SK-N-SH treated with all-trans-retinoic acid at 6 μM for 48 hours (cell line): ENCODE measurements around the gene ESYT1.
A peak's percentile ranks its signal among the peaks of the same experiment; 100 is the strongest.

ENCODE experiments used
- ATAC-seq: fragments of 200-7000 bp; cut with Tn5 transposase; 3 replicates; pipeline ENCODE4 v1.9.1; 2020; ENCODE audit warnings: mild to moderate bottlenecking, moderate library complexity
- BACH2 ChIP-seq: fragments of 250-450 bp; sonication (Bioruptor Pico); IDR thresholded peaks from 2 replicates; pipeline ENCODE4 v1.9.0; 2021; ENCODE audit warnings: mild to moderate bottlenecking, borderline replicate concordance
- ESRRG ChIP-seq: fragments of 250-450 bp; sonication (Bioruptor Pico); IDR thresholded peaks from 2 replicates; pipeline ENCODE4 v1.6.1; 2021; ENCODE audit warnings: mild to moderate bottlenecking
- GLIS3 ChIP-seq: fragments of 250-450 bp; sonication (Bioruptor Pico); IDR thresholded peaks from 2 replicates; pipeline ENCODE4 v1.5.0; 2020; ENCODE audit warnings: mild to moderate bottlenecking, moderate library complexity
- ISL1 ChIP-seq: fragments of 250-450 bp; sonication (Bioruptor Pico); IDR thresholded peaks from 2 replicates; pipeline ENCODE4 v2.1.2; 2022; ENCODE audit warnings: mild to moderate bottlenecking, moderate library complexity
- OSR1 ChIP-seq: fragments of 250-450 bp; sonication (Bioruptor Pico); IDR thresholded peaks from 2 replicates; pipeline ENCODE4 v1.8.0; 2022; ENCODE audit warnings: moderate library complexity, mild to moderate bottlenecking, inconsistent platforms
- PPARA ChIP-seq: fragments of 250-450 bp; sonication (Bioruptor Pico); IDR thresholded peaks from 2 replicates; pipeline ENCODE4 v1.5.0; 2020; ENCODE audit warnings: mild to moderate bottlenecking, borderline replicate concordance
- RARB ChIP-seq: fragments of 250-450 bp; sonication (Bioruptor Pico); IDR thresholded peaks from 2 replicates; pipeline ENCODE4 v1.8.0; 2021; ENCODE audit warnings: mild to moderate bottlenecking, moderate library complexity
- SNAI2 ChIP-seq: fragments of 250-450 bp; sonication (Bioruptor Pico); IDR thresholded peaks from 2 replicates; pipeline ENCODE4 v1.5.0; 2020; ENCODE audit warnings: mild to moderate bottlenecking, moderate library complexity
- TOX ChIP-seq: fragments of 250-450 bp; sonication (Bioruptor Pico); IDR thresholded peaks from 2 replicates; pipeline ENCODE4 v1.8.0; 2021; ENCODE audit warnings: mild to moderate bottlenecking, moderate library complexity, borderline replicate concordance
- ZFP30 ChIP-seq: fragments of 450-650 bp; formaldehyde crosslinking; IDR thresholded peaks from 2 replicates; pipeline ENCODE4 v1.5.0; 2022; ENCODE audit warnings: mild to moderate bottlenecking, moderate library complexity
- TF ChIP-seq, protein P1 (sequence below): fragments of 250-450 bp; sonication (Bioruptor Pico); IDR thresholded peaks from 2 replicates; pipeline ENCODE4 v1.8.0; 2021; ENCODE audit warnings: low read depth, mild to moderate bottlenecking, moderate library complexity, borderline replicate concordance
- TF ChIP-seq, protein P2 (sequence below): fragments of 250-450 bp; sonication (Bioruptor Pico); IDR thresholded peaks from 2 replicates; pipeline ENCODE4 v1.5.1; 2020; ENCODE audit warnings: low read depth, mild to moderate bottlenecking, moderate library complexity
- TF ChIP-seq, protein P3 (sequence below): fragments of 250-450 bp; sonication (Bioruptor Pico); IDR thresholded peaks from 2 replicates; pipeline ENCODE4 v1.8.0; 2020; ENCODE audit warnings: mild to moderate bottlenecking, moderate library complexity, borderline replicate concordance
- TF ChIP-seq, protein P4 (sequence below): fragments of 250-450 bp; sonication (Bioruptor Pico); IDR thresholded peaks from 2 replicates; pipeline ENCODE4 v1.5.1; 2021; ENCODE audit warnings: mild to moderate bottlenecking, moderate library complexity
- TF ChIP-seq, protein P5 (sequence below): fragments of 250-450 bp; sonication (Bioruptor Pico); IDR thresholded peaks from 2 replicates; pipeline ENCODE4 v1.5.0; 2020; ENCODE audit warnings: mild to moderate bottlenecking, moderate library complexity

The ESYT1 gene, protein sequence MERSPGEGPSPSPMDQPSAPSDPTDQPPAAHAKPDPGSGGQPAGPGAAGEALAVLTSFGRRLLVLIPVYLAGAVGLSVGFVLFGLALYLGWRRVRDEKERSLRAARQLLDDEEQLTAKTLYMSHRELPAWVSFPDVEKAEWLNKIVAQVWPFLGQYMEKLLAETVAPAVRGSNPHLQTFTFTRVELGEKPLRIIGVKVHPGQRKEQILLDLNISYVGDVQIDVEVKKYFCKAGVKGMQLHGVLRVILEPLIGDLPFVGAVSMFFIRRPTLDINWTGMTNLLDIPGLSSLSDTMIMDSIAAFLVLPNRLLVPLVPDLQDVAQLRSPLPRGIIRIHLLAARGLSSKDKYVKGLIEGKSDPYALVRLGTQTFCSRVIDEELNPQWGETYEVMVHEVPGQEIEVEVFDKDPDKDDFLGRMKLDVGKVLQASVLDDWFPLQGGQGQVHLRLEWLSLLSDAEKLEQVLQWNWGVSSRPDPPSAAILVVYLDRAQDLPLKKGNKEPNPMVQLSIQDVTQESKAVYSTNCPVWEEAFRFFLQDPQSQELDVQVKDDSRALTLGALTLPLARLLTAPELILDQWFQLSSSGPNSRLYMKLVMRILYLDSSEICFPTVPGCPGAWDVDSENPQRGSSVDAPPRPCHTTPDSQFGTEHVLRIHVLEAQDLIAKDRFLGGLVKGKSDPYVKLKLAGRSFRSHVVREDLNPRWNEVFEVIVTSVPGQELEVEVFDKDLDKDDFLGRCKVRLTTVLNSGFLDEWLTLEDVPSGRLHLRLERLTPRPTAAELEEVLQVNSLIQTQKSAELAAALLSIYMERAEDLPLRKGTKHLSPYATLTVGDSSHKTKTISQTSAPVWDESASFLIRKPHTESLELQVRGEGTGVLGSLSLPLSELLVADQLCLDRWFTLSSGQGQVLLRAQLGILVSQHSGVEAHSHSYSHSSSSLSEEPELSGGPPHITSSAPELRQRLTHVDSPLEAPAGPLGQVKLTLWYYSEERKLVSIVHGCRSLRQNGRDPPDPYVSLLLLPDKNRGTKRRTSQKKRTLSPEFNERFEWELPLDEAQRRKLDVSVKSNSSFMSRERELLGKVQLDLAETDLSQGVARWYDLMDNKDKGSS

DNA sequence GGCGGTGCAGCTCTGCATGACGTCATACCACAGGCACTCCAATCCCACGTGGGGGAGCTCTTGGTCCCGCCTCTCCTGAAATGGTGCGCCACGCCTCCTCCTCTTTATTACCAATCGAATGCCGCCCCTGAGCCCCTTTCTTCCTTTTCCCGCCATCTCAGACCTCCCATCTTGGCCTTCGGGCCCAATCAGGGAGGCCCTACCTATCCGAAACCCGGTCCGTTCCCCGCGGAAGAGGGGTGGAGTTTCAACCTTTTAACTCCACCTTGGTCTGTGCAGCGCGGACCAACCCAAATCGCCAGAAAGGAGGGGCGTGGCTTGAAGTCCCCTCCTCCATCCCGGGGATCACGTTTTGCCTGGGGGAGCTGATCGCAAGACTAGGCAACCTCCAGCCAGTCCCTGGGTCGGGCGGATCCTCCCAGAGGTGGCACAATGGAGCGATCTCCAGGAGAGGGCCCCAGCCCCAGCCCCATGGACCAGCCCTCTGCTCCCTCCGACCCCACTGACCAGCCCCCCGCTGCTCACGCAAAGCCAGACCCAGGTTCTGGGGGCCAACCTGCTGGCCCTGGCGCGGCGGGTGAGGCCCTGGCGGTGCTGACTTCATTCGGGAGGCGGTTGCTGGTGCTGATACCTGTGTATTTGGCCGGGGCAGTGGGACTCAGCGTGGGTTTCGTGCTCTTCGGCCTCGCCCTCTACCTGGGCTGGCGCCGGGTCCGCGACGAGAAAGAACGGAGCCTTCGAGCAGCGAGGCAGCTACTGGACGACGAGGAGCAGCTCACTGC is at the start of gene ESYT1:
ESYT1 (plus strand) TSS at position 380 of the 782 bp plus-strand sequence; CDS start at position 433, 53 bp downstream.
- TF ChIP-seq TOX (CRISPR knock-in tag) (no peak), PPARA (CRISPR knock-in tag) (peak; percentile 94), BACH2 (peak; percentile 63; the same call in 1 of the 2 replicates)
- TF ChIP-seq, protein P1, sequence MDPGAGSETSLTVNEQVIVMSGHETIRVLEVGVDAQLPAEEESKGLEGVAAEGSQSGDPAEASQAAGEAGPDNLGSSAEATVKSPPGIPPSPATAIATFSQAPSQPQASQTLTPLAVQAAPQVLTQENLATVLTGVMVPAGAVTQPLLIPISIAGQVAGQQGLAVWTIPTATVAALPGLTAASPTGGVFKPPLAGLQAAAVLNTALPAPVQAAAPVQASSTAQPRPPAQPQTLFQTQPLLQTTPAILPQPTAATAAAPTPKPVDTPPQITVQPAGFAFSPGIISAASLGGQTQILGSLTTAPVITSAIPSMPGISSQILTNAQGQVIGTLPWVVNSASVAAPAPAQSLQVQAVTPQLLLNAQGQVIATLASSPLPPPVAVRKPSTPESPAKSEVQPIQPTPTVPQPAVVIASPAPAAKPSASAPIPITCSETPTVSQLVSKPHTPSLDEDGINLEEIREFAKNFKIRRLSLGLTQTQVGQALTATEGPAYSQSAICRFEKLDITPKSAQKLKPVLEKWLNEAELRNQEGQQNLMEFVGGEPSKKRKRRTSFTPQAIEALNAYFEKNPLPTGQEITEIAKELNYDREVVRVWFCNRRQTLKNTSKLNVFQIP (CRISPR knock-in tag): no peak
- TF ChIP-seq, protein P2, sequence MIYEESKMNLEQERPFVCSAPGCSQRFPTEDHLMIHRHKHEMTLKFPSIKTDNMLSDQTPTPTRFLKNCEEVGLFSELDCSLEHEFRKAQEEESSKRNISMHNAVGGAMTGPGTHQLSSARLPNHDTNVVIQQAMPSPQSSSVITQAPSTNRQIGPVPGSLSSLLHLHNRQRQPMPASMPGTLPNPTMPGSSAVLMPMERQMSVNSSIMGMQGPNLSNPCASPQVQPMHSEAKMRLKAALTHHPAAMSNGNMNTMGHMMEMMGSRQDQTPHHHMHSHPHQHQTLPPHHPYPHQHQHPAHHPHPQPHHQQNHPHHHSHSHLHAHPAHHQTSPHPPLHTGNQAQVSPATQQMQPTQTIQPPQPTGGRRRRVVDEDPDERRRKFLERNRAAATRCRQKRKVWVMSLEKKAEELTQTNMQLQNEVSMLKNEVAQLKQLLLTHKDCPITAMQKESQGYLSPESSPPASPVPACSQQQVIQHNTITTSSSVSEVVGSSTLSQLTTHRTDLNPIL: 0 out of 2 replicates have a peak, but pooled peaks have one; percentile 75
- ATAC-seq: peak; percentile 91

DNA sequence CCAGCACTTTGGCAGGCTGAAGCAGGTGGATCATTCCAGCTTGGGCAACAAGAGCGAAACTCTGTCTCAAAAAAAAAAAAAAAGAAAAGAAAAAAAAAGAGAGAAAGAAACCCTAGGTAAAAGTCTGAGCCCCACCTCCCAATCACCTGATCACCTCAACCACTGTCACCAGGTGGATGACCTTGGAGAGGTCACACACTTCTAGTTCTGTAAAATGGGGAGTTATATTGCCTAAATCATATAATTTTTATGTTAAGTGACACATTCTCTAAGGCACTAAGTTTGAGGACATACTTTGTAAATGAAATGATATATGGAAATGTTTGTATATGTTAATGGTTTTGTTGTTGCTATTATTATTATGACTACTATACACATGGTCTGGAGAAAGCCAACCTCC is 49.6 kb upstream of the ESYT1 start:
- TF ChIP-seq ZFP30 (no peak), SNAI2 (CRISPR knock-in tag) (no peak), ISL1 (CRISPR knock-in tag) (no peak), RARB (CRISPR knock-in tag) (no peak), GLIS3 (no peak), ESRRG (CRISPR knock-in tag) (no peak), BACH2 (no peak)
- TF ChIP-seq, protein P3, sequence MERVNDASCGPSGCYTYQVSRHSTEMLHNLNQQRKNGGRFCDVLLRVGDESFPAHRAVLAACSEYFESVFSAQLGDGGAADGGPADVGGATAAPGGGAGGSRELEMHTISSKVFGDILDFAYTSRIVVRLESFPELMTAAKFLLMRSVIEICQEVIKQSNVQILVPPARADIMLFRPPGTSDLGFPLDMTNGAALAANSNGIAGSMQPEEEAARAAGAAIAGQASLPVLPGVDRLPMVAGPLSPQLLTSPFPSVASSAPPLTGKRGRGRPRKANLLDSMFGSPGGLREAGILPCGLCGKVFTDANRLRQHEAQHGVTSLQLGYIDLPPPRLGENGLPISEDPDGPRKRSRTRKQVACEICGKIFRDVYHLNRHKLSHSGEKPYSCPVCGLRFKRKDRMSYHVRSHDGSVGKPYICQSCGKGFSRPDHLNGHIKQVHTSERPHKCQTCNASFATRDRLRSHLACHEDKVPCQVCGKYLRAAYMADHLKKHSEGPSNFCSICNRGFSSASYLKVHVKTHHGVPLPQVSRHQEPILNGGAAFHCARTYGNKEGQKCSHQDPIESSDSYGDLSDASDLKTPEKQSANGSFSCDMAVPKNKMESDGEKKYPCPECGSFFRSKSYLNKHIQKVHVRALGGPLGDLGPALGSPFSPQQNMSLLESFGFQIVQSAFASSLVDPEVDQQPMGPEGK (CRISPR knock-in tag): no peak
- TF ChIP-seq, protein P2: no peak
- TF ChIP-seq, protein P4, sequence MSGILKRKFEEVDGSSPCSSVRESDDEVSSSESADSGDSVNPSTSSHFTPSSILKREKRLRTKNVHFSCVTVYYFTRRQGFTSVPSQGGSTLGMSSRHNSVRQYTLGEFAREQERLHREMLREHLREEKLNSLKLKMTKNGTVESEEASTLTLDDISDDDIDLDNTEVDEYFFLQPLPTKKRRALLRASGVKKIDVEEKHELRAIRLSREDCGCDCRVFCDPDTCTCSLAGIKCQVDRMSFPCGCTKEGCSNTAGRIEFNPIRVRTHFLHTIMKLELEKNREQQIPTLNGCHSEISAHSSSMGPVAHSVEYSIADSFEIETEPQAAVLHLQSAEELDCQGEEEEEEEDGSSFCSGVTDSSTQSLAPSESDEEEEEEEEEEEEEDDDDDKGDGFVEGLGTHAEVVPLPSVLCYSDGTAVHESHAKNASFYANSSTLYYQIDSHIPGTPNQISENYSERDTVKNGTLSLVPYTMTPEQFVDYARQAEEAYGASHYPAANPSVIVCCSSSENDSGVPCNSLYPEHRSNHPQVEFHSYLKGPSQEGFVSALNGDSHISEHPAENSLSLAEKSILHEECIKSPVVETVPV: no peak
- TF ChIP-seq, protein P1 (CRISPR knock-in tag): no peak
- ATAC-seq: no peak

DNA sequence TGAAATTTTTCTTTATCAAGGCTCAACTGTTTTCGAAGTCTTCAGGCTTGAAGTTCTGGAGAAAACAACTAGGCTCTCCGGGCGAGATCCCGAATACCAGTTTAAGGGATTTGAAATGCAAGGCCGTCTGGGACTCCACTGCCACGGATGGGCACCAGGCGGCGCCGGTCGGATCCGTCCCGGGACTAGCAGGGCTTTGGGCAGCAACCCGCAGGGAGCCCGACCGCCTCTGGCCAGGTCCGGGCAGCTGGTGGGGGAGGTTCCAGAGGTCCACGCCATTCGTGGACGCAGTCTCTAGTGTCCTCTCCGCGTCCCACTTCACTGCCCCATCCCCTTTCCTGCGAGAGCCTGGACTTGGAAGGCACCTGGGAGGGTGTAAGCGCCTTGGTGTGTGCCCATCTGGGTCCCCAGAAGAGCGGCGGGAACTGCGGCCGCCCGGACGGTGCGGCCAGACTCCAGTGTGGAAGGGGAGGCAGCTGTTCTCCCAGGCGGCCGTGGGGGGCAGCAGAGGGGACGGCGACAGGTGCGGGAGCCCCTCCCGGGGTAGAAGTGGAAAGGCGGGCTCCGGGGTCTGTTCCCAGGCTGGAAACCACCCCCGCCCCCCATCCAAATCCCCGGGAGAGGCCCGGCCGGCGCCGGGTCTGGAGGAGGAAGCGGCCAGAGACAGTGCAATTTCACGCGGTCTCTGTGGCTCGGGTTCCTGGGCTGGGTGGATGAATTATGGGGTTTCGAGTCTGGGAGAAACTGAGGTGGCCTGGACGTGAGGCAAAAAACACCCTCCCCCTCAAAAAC is 48.9 kb upstream of the ESYT1 start:
- peak; percentile 94 for ATAC-seq
- TF ChIP-seq SNAI2 (CRISPR knock-in tag) (peak; percentile 98), OSR1 (CRISPR knock-in tag) (no peak)
- TF ChIP-seq, protein P5, sequence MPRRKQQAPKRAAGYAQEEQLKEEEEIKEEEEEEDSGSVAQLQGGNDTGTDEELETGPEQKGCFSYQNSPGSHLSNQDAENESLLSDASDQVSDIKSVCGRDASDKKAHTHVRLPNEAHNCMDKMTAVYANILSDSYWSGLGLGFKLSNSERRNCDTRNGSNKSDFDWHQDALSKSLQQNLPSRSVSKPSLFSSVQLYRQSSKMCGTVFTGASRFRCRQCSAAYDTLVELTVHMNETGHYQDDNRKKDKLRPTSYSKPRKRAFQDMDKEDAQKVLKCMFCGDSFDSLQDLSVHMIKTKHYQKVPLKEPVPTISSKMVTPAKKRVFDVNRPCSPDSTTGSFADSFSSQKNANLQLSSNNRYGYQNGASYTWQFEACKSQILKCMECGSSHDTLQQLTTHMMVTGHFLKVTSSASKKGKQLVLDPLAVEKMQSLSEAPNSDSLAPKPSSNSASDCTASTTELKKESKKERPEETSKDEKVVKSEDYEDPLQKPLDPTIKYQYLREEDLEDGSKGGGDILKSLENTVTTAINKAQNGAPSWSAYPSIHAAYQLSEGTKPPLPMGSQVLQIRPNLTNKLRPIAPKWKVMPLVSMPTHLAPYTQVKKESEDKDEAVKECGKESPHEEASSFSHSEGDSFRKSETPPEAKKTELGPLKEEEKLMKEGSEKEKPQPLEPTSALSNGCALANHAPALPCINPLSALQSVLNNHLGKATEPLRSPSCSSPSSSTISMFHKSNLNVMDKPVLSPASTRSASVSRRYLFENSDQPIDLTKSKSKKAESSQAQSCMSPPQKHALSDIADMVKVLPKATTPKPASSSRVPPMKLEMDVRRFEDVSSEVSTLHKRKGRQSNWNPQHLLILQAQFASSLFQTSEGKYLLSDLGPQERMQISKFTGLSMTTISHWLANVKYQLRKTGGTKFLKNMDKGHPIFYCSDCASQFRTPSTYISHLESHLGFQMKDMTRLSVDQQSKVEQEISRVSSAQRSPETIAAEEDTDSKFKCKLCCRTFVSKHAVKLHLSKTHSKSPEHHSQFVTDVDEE: 0 out of 2 replicates have a peak, but pooled peaks have one; percentile 40
